HG02759 (cell line): Measurements from ENCODE around the gene COX19.
"Not testable (repeated sequence)": the region's sequence is repeated elsewhere in the genome, so short reads cannot be mapped to it uniquely, and the experiment has no call there.

Experiments
- ATAC-seq: cut with Tn5 transposase; IDR thresholded peaks from one replicate; pipeline ENCODE4 v1.9.1; 2021; ENCODE audit warnings: mild to moderate bottlenecking, moderate library complexity; ENCODE audit not compliant: unreplicated experiment

The COX19 gene

GRCh38 chr7:949021-949934 lies 26.1 kb downstream of the COX19 start:
- ATAC-seq = no peak

- no peak for ATAC-seq
Observed at GRCh38 chr7:947391-948210, 27.7 kb downstream of the COX19 start.

GRCh38 chr7:946256-946996 lies 28.9 kb downstream of the COX19 start:
- no peak for ATAC-seq

- no peak for ATAC-seq
Observed at GRCh38 chr7:945556-946255, 29.6 kb downstream of the COX19 start.

GRCh38 chr7:945147-945555 lies 30.2 kb downstream of the COX19 start:
- no peak for ATAC-seq

GRCh38 chr7:944744-945143 lies 30.6 kb downstream of the COX19 start:
- ATAC-seq = no peak

- ATAC-seq = not testable (repeated sequence)
Observed at GRCh38 chr7:943793-944192, 31.6 kb downstream of the COX19 start.

GRCh38 chr7:940599-941408 lies 34.5 kb downstream of the COX19 start:
- no peak for ATAC-seq

- no peak for ATAC-seq
Observed at GRCh38 chr7:939843-940242, 35.5 kb downstream of the COX19 start.

- ATAC-seq = no peak
Observed at GRCh38 chr7:938546-939185, 36.7 kb downstream of the COX19 start.

- ATAC-seq = no peak
Observed at GRCh38 chr7:937856-938484, 37.4 kb downstream of the COX19 start.

- ATAC-seq = peak; percentile 91
Observed at GRCh38 chr7:936386-937054, 38.8 kb downstream of the COX19 start.

GRCh38 chr7:935874-936385 lies 39.4 kb downstream of the COX19 start:
- ATAC-seq = no peak

GRCh38 chr7:935164-935873 lies 40.0 kb downstream of the COX19 start:
- ATAC-seq = no peak

- ATAC-seq = no peak
Observed at GRCh38 chr7:934469-935163, 40.7 kb downstream of the COX19 start.

GRCh38 chr7:932651-932975 lies 42.7 kb downstream of the COX19 start:
- ATAC-seq = no peak
